Hypothalamus (tissue), 51 donors: ENCODE data around the gene CDK8.

Experiments
- DNase-seq, 51 donors: peaks; one replicate each; lab custom pipeline; 2025; lab: John Stamatoyannopoulos, UW

Gene CDK8

GRCh38 chr13:26435171-26435570 is 181.2 kb downstream of the CDK8 start:
- DNase-seq: no peak

- no peak for DNase-seq
These were observed 181.7 kb downstream of the CDK8 start for GRCh38 chr13:26435646-26436045.

DNA sequence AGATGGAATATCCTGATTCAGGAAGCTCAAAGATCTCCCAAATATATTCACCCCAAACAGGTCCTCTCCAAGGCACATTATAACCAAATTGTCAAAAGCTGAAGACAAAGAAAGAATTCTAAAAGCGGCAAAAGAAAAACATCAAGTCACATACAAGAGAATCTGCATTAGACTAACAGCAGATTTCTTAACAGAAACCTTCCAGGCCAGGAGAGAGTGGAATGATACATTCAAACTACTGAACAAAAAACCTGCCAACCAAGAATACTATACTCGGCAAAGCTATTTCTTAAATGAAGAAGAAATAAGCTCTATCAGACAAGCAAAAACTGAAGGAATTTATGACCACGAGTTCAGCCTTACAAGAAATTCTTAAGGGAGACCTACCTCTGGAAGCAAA is 183.0 kb downstream of the CDK8 start:
- DNase-seq: no peak

GRCh38 chr13:26440111-26440510 is 186.2 kb downstream of the CDK8 start:
- no peak for DNase-seq

DNA sequence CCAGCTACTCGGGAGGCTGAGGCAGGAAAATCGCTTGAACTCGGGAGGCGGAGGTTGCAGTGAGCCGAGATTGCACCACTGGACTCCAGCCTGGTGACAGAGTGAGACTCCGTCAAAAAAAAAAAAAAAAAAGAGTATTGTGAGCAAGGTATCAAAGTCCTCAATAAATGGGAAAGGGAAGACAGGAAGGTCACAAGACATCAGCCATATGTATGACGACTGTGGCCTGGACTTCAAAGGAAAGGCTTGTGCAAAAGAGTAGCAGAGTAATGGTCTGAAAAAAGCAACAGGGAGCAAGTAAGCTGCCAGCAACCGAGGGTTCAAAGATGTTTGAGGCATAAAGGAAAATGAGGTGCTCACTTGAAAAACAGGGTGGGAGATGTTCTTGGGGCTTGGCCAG is 187.5 kb downstream of the CDK8 start:
- no peak for DNase-seq

DNA sequence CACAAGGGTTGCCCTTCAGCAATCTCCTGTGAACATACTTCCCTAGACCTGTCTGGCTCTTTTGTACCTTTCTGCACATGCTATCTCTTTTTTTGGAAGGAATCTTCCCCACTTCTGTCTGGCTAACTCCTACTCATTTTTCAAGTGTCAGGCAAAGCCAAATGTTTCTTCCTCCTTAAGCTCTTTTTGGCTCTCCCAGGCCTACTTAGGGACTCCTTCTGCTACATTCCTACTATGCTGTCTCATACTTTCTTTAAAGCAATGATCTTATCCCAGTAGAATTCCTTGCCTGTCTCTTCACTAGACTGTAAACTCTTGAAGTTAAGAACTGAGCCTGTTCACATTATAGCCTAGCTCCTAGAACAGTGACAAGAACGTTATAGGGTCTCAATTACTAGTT is 188.6 kb downstream of the CDK8 start:
- no peak for DNase-seq

DNA sequence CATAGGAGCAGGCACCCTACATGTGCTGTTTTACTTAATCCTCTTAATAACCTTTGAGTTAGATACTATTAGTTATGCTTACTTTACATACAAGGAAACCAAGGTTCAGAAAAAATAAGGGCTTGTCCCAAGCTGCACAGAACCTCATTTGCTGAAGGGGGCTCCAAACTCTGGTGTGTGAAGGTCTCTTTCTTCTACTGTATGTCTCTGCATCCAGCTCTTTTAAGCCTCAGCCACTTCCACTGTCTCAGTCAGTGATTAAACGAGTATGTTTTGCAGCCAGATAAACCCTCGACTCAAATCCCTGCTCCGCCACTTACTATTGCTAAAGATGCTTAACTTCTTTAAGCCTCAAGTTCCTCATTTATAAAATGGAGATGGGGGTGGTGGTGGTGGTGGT is 191.2 kb downstream of the CDK8 start:
- no peak for DNase-seq

DNA sequence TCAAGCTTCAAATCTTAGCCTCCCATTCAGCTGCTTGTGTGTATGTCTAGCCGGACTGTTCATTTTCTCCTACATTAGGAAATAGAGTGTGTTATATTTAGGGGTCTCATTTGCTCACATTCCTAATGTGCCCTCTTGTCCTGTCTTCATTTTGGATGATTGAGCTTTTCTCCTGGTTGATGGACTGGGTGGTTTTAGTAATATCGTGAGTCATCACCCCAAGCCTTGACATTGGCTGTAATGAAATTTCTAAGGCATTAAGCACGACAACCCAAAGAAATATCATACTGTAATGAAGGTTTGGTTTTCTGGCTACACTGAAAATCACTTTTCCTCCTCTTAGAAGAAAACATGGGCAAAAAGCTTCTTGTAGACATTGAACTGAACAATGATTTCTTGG is 192.8 kb downstream of the CDK8 start:
- DNase-seq: no peak

- DNase-seq: no peak
These were observed 194.1 kb downstream of the CDK8 start for GRCh38 chr13:26448032-26448431.

GRCh38 chr13:26449063-26449848 is 195.3 kb downstream of the CDK8 start:
- no peak for DNase-seq
